Heart left ventricle (tissue), 16 donors: ENCODE measurements around the gene SH2D2A. TPM values are rescaled to one million over a fixed set of nuclear protein-coding genes. Genes with fewer than 3 reads are reported as not detected.
A peak's percentile ranks its signal among the peaks of the same experiment; 100 is the strongest.

Experiments
- ATAC-seq, 4 donors: fragments of 200-7000 bp; cut with Tn5 transposase; one replicate each; pipeline ENCODE4 v1.9.1; 2020 to 2022; ENCODE audit warnings: moderate library complexity in 4 of 4, mild to moderate bottlenecking in 3 of 4, moderate number of reproducible peaks in 1 of 4
- DNase-seq, 5 donors: peaks; one replicate each; pipeline ENCODE4 v3.0.0-alpha.2; 2020
- H3K27ac ChIP-seq, 12 donors: fragments of 200-600 bp; sonication (generic) in 4 of 12; one replicate each; pipeline versions ENCODE4 v1.5.0 to v1.8.0; 2016 to 2022; ENCODE audit warnings: mild to moderate bottlenecking in 2 of 12
- H3K27me3 ChIP-seq, 9 donors: fragments of 200-600 bp; sonication (generic) in 2 of 9; one replicate each; pipeline versions ENCODE4 v1.5.1 to v1.8.0; 2016 to 2022; ENCODE audit warnings: mild to moderate bottlenecking in 3 of 9
- H3K36me3 ChIP-seq, 9 donors: fragments of 200-600 bp; sonication (generic) in 2 of 9; one replicate each; pipeline versions ENCODE4 v1.5.0 to v1.8.0; 2018 to 2022; ENCODE audit warnings: mild to moderate bottlenecking in 2 of 9
- H3K4me1 ChIP-seq, 12 donors: fragments of 200-600 bp; sonication (generic) in 4 of 12; one replicate each; pipeline versions ENCODE4 v1.5.0 to v1.8.0; 2016 to 2022; ENCODE audit warnings: mild to moderate bottlenecking in 3 of 12
- H3K4me3 ChIP-seq, 12 donors: fragments of 200-600 bp; sonication (generic) in 4 of 12; one replicate each; pipeline versions ENCODE4 v1.5.0 to v1.8.0; 2017 to 2022; ENCODE audit warnings: mild to moderate bottlenecking in 9 of 12, moderate library complexity in 4 of 12
- H3K9me3 ChIP-seq, 12 donors: fragments of 200-600 bp; sonication (generic) in 4 of 12; one replicate each; pipeline versions ENCODE4 v1.5.0 to v1.8.0; 2016 to 2022; ENCODE audit warnings: mild to moderate bottlenecking in 1 of 12
- POLR2A ChIP-seq, 2 donors: fragments of 450-650 bp; IDR thresholded peaks; one replicate each; pipeline ENCODE4 v1.6.1; 2017; ENCODE audit warnings: antibody characterized with exemption in 2 of 2, mild to moderate bottlenecking in 2 of 2, moderate library complexity in 2 of 2
- WGBS, 4 donors: extraction: QIAGEN DNeasy Blood & Tissue Kit in 2 of 4; methylation state at CpG; one replicate each; pipeline versions ENCODE4 v1.1.5 to v1.1.7; 2013 to 2018; 5-methylcytosine and 5-hydroxymethylcytosine counted together
- intact Hi-C, 10 donors: fragments of 100-400 bp; cut with DNase I; formaldehyde crosslinking; loops; one replicate each; pipeline versions ENCODE4 v1.11.1 to v1.14.2; 2022
- polyA plus RNA-seq, 2 donors: library from polyadenylated mRNA; stranded (reverse); fragments of 200-250 nt; gene quantifications; one replicate each; pipeline ENCODE4 v1.2.3, GENCODE V29; 2013
- total RNA-seq, 9 donors: library from RNA; depleted of rRNA in 2 of 9; stranded (reverse); fragments of >200 nt in 2 of 9; fragmentation: NEBNext Ultra II Directional in 3 of 9; extraction: Animal tissue kit (Norgen Biotek cat#: 25700) in 3 of 9; gene quantifications; one replicate each; pipeline versions ENCODE4 v1.1.0 to v1.2.4, GENCODE V29; 2016 to 2023
- TF ChIP-seq, protein P1 (sequence below), 12 donors: fragments of 200-600 bp; sonication (generic) in 4 of 12; IDR thresholded peaks; one replicate each; pipeline versions ENCODE4 v1.5.0 to v1.8.0; 2018 to 2022; ENCODE audit warnings: antibody characterized with exemption in 12 of 12, mild to moderate bottlenecking in 5 of 12
- donor health status: ischemic (EF 13 %, LVEDD 7.1; RV severe dilation, severe dysfunction).
- donor health status: healthy with polysubstance abuse.
- donor health status: DM: no; HTN: yes; CAD: no.
- donor health status: DM: no; HTN: no; CAD: no.
- donor health status: ischemic (EF 25% LVEDD 6.9; RV normal size, moderate dysfunction).
- donor health status: ischemic (EF 25% LVEDD 5.7; RV mildly dilated, moderate dysfunction).
- donor health status: healthy.
- donor health status: DM: yes; HTN: yes; CAD: no.
- donor health status: ischemic (EF 35%, LVEDD 5.7; RV mildly dilated, moderate dysfunction).
- donor health status: nonischemic (EF 11% LVEDD 7.7; RV severe dilation, severe dysfunction).
- donor health status: DM: yes; HTN: yes; CAD: no.
- donor health status: PGD.
- donor health status: ischemic (EF 29% LVEDD 5.4; RV normal size, mild dysfunction).
- donor health status: nonischemic (EF 23%, LVEDD 6.1; RV moderate dilation, normal function).

SH2D2A gene
- total and polyA plus RNA-seq, 11 donors = 0.52 to 8.2 (median 1.1) TPM

DNA sequence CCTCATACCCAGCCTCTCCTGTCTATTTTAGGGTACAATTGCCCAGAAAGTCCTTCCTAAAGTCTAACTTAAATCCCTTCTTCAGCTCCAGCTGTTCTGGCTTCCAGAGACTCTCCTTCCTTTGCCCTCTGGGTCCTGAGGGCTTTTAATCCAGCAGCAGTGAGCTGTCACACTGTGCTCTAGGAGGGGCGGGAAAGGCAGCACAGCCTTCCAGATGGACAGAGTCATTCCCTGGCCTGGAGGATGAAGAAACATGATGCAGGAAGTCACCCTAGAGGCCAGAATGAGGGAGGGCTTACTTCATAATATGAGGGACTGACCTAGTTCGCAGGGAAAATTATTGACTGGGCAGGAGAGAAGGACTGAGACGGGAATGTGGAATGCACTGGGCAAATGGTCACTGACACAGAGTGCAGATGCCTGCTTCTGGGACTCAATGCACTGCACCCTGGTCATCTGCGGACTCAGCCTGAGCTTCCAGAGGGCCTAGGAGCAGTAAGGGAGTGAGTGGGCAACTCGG, 1.3 kb downstream of the SH2D2A start:
- Histone ChIP-seq H3K36me3 (peaks cover 0 to 9% (median 0%) of the 10 kb centered on the region in 9 donors), H3K27me3 (peaks cover 0 to 8% (median 0%) of the 10 kb centered on the region in 9 donors), H3K27ac (peak overlapping the region in 11 of 12 donors; percentile 62 to 90 (median 79)), H3K4me3 (peak overlapping the region in 10 of 12 donors; percentile 10 to 55 (median 48)), H3K4me1 (peaks cover 5 to 37% (median 18%) of the 10 kb centered on the region in 12 donors), H3K9me3 (no peaks in the 10 kb centered on the region)
- WGBS, 4 donors = 58 to 77% (median 65%) methylated on average over 5 of the region's 5 CpGs
- intact Hi-C loops = no loop called here
- ATAC-seq (peak; percentile 65 to 88 (median 86)), DNase-seq (peak; percentile 74 to 86 (median 78))
- TF ChIP-seq, protein P1, sequence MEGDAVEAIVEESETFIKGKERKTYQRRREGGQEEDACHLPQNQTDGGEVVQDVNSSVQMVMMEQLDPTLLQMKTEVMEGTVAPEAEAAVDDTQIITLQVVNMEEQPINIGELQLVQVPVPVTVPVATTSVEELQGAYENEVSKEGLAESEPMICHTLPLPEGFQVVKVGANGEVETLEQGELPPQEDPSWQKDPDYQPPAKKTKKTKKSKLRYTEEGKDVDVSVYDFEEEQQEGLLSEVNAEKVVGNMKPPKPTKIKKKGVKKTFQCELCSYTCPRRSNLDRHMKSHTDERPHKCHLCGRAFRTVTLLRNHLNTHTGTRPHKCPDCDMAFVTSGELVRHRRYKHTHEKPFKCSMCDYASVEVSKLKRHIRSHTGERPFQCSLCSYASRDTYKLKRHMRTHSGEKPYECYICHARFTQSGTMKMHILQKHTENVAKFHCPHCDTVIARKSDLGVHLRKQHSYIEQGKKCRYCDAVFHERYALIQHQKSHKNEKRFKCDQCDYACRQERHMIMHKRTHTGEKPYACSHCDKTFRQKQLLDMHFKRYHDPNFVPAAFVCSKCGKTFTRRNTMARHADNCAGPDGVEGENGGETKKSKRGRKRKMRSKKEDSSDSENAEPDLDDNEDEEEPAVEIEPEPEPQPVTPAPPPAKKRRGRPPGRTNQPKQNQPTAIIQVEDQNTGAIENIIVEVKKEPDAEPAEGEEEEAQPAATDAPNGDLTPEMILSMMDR (IDR thresholded peaks at IDR 0.05) = peak in 1 of 12 donors; percentile 11
- TF ChIP-seq POLR2A (IDR thresholded peaks at IDR 0.05) = peak in 1 of 2 donors; percentile 58

DNA sequence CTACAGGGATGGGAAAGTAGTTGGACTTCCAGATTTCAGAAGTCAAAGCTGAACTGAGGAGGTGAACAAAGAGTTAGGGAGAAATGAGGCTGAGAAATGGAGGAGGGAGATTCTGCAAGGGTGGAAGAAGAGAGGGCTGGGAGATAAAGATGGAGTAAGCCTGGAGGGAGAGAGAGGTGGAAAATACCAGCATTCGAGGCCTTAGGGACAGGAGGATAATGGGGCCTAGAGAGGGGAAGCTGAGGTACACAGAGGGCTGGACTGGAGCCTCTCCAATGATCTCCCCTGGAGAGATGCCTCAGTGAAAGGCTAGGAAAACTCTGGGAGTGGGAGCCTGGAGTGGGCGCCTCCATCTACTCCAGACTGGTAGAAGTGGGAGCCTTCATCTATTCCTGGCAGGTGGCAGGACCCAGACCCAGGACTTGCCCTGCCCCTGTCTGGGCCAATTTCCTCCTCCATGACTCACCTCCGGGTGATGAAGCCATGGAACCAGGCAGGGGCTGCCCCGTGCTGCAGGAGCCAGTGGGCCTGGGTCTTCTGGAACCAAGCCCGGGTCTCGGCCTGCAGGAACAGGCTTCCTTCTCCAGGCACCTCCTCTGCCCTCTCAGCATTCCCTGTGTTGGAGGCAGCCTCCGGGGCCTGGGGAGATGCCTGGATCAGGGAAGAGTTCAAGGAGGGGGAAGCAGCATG, 1.9 kb downstream of the SH2D2A start:
- DNase-seq = peak in 2 of 5 donors; percentile 38 to 51
- Histone ChIP-seq H3K36me3 (peaks cover 0 to 9% (median 0%) of the 10 kb centered on the region in 9 donors), H3K4me3 (peak overlapping the region in 8 of 12 donors; percentile 48 to 60 (median 50)), H3K27me3 (peaks cover 0 to 8% (median 0%) of the 10 kb centered on the region in 9 donors), H3K9me3 (no peaks in the 10 kb centered on the region), H3K27ac (peak overlapping the region in 10 of 12 donors; percentile 57 to 90 (median 78)), H3K4me1 (peaks cover 5 to 37% (median 18%) of the 10 kb centered on the region in 12 donors)
- no peak for TF ChIP-seq POLR2A (IDR thresholded peaks at IDR 0.05)
- TF ChIP-seq, protein P1 (IDR thresholded peaks at IDR 0.05) = no peak
- intact Hi-C loops = no loop called here
- peak in 2 of 4 donors; percentile 7 to 25 for ATAC-seq
- 76 to 83% (median 81%) methylated on average over 7 of the region's 7 CpGs for WGBS, 4 donors

DNA sequence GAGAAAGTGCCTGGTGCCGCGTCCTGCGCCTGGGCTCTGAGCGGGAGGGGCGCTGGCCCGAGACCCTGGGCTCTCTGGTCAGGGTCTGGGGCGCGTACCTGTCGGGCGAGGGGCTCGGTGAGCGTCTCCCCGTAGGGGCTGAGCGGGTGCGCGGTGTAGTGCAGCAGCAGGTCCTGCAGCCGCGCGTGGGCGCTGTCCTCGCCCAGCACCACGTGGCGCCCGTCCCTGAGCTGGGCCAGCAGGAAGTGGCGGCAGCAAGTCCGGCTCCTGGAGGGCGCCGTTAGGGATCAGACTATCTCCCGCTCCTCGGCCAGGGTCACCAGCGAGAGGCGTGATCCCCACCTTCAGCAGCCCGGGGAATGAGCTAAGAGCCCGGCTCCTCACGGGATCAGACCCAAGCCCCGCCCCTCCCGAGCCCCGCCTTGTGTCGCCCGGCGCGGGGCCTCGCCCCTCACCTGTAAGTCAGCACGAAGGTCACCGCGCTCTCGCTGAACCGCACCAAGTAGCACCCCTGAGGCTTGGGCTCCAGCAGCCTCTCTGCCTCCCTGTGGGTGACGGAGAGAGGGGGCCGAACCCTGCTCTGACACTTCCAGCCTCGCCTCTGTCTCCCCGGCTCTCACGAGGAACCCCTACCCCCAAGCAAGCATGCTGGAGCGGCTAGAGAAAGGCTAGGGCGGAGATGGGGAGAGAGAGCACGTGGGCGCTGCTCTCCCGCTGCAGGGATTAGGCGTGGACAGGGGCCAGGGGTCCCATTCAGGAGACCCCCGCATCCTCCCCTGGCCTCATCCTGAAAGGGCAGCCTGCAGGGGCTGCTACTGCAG, 2.7 kb downstream of the SH2D2A start:
- peak overlapping the region; percentile 14 to 60 (median 48) for H3K4me3 ChIP-seq
- peak overlapping the region in 8 of 12 donors; percentile 60 to 90 (median 80) for H3K27ac ChIP-seq
- peaks cover 0 to 9% (median 0%) of the 10 kb centered on the region in 9 donors for H3K36me3 ChIP-seq
- intact Hi-C loops = no loop called here
- peak; percentile 33 to 72 (median 70) for ATAC-seq
- no peak for TF ChIP-seq POLR2A (IDR thresholded peaks at IDR 0.05)
- TF ChIP-seq, protein P1 (IDR thresholded peaks at IDR 0.05) = peak; percentile 37 to 73 (median 56)
- WGBS, 4 donors = 12 to 38% (median 16%) methylated on average over 21 to 60 of the region's 60 CpGs
- peaks cover 0 to 8% (median 0%) of the 10 kb centered on the region in 9 donors for H3K27me3 ChIP-seq
- peak; percentile 54 to 84 (median 72) for DNase-seq
- no peaks in the 10 kb centered on the region for H3K9me3 ChIP-seq
- H3K4me1 ChIP-seq = peaks cover 5 to 37% (median 18%) of the 10 kb centered on the region in 12 donors
